KOPT-K1 (cell line): Measurements from ENCODE around the gene ADAR.
A peak's percentile ranks its signal among the peaks of the same experiment; 100 is the strongest.

Source experiments
- H3K27ac ChIP-seq: fragments of 200-600 bp; sonication (generic); 2 replicates; pipeline ENCODE4 v1.5.1; 2016; ENCODE audit warnings: antibody characterized with exemption, mild to moderate bottlenecking, low read depth, low read length; ENCODE audit not compliant: poor library complexity, severe bottlenecking
- H3K36me3 ChIP-seq: fragments of 200-600 bp; sonication (generic); 2 replicates; pipeline ENCODE4 v1.5.1; 2017; ENCODE audit warnings: antibody characterized with exemption, mild to moderate bottlenecking, low read length, moderate library complexity; ENCODE audit not compliant: insufficient read depth
- H3K9me3 ChIP-seq: fragments of 200-600 bp; sonication (generic); 2 replicates; pipeline ENCODE4 v1.5.1; 2017; ENCODE audit warnings: antibody characterized with exemption, low read length, mild to moderate bottlenecking; ENCODE audit not compliant: insufficient read depth, poor library complexity, severe bottlenecking

Gene ADAR

DNA sequence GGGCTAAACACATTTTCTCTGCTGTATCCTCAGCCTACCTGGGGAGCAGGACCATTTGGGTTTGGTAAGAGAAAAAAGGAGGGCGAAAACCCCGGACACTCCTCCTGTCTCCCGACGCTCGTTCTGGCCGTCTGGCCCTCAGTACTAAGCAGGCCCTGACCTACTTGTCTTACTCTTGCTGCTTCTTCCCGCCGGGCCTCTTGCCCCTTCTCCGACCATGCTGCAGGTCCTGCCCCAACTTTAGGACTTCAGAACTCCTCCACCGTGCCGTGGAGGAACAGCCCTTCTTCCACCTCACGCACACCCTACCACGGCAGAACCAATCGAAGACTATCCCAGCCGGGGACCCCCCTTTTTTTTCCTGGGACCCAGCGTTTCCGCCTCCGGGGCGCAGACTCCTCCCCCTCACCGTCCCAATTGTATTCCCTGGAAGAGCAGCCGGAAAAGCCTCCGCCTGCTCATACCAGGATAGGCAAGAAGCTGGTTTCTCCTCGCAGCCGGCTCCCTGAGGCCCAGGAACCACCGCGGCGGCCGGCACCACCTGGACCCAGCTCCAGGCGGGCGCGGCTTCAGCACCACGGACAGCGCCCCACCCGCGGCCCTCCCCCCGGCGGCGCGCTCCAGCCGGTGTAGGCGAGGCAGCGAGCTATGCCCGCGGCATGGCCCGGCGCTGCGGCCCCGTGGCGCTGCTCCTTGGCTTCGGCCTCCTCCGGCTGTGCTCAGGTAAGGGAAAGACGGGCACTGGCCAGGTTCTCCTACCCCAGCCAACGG, 40.4 kb downstream of the ADAR start, which contains the start of gene CHRNB2:
Gene CHRNB2 (plus strand): TSS at position 393 of the 771 bp plus-strand sequence. CDS start 267 bp downstream, at position 660.
- Histone ChIP-seq H3K9me3 (no peaks in the 10 kb centered on the region), H3K27ac (no peak within 1 kb of the TSS), H3K36me3 (no peaks in the 10 kb centered on the region)

- Histone ChIP-seq H3K9me3 (no peaks in the 10 kb centered on the region), H3K36me3 (no peaks in the 10 kb centered on the region), H3K27ac (no peak overlapping the region)
These were observed 42.1 kb downstream of the ADAR start for GRCh38 chr1:154565876-154566275.

GRCh38 chr1:154559466-154560044, 48.4 kb downstream of the ADAR start:
- no peaks in the 10 kb centered on the region for H3K9me3 ChIP-seq
- peak overlapping the region; percentile 74 for H3K27ac ChIP-seq
- H3K36me3 ChIP-seq, result peaks cover 21% of the 10 kb centered on the region

DNA sequence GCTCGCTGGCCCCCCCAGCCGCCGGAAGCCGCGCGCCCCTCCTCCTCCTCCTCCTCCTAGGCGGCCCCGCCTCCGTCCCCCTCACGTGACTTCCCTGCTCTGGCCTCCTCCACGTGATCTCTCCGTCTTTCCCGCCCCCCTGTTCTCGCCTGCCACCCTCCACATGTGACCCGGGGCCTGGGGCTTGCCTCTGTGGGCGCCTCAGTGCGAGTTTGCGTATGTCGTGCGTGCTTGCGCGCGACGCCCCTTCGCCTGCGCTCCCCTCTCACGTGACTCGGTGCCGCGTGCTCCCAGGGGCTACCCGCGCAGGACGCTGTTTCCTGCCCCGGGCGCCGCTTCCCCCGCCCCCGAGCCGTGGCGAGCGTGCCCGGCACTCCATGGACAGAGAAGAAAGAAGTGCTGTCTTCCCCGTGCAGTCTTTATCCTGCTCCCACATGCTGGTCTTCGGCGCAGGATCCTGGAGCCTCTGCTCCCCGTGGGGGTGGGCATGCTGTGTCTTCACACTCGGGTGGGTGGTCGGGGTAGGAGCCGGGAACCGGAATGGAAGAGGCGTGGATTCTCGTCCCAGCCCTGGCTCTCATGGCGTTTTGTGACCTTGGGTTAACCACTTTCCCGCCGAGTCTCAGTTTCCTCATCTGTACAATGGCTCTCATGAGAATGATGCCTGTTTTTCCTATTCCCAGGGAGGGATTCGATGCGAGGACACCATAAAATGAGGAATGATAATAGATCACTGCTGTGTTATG, 49.1 kb downstream of the ADAR start:
- no peaks in the 10 kb centered on the region for H3K9me3 ChIP-seq
- peaks cover 28% of the 10 kb centered on the region for H3K36me3 ChIP-seq
- H3K27ac ChIP-seq, result peak overlapping the region; percentile 74

GRCh38 chr1:154557939-154558719, 49.9 kb downstream of the ADAR start, which contains the start of gene UBE2Q1:
Gene UBE2Q1 (minus strand): TSS chr1:154558662. CDS start chr1:154558553, 109 bp downstream.
- Histone ChIP-seq H3K27ac (peak within 1 kb of the TSS; percentile 74), H3K9me3 (no peaks in the 10 kb centered on the region), H3K36me3 (peaks cover 35% of the 10 kb centered on the region)

GRCh38 chr1:154557248-154557938, 50.6 kb downstream of the ADAR start:
- Histone ChIP-seq H3K27ac (peak overlapping the region; percentile 74), H3K9me3 (no peaks in the 10 kb centered on the region), H3K36me3 (peaks cover 43% of the 10 kb centered on the region)

GRCh38 chr1:154556422-154556821, 51.6 kb downstream of the ADAR start:
- peaks cover 52% of the 10 kb centered on the region for H3K36me3 ChIP-seq
- H3K9me3 ChIP-seq, result no peaks in the 10 kb centered on the region
- no peak overlapping the region for H3K27ac ChIP-seq

DNA sequence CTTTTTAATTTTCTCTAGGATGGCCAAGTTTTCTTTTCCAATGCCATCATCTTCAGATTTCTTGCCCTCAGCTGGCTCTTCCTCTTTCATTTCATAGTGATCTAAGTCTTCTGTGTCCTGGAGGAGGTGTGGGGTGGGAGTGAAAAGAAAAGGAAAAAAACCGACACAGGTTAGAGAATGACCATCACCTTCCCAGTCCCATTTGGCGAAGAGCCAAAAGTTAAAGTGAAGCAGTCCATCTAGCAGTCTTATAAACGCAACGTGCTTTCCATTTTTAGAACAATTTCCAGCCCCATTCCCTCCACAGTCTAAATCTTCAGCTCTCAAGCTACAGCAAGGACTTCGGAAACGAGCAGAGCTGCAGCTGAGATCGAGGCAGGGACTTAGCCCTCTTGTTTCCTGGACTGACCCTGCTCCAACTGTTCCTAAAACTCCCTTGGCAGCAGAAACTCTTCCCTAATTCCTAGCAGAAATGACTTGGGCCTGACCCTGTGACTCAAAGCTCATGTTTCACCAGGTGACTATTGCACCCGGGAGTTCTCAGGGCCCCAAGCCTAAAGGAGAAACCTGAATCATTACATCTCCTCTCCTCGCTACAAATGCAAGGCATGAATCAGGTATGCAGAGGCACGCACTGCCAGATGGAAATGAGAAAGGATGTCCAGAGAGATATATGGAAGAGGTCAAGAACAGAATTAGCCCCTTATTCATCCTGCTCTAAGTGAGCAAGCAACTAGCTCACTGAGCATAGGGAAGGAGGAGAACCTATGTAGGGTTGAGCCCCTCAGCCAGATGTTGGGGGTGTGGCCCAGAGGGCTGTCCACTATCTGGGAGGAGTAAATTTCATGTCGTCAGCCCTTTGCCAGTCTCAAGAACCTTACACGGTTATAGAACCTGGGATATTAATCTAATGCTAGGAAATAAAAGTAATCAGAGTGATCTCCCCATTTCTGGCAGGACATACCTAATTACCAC, 54.6 kb downstream of the ADAR start:
- no peak overlapping the region for H3K27ac ChIP-seq
- H3K9me3 ChIP-seq, result no peaks in the 10 kb centered on the region
- peaks cover 82% of the 10 kb centered on the region for H3K36me3 ChIP-seq

DNA sequence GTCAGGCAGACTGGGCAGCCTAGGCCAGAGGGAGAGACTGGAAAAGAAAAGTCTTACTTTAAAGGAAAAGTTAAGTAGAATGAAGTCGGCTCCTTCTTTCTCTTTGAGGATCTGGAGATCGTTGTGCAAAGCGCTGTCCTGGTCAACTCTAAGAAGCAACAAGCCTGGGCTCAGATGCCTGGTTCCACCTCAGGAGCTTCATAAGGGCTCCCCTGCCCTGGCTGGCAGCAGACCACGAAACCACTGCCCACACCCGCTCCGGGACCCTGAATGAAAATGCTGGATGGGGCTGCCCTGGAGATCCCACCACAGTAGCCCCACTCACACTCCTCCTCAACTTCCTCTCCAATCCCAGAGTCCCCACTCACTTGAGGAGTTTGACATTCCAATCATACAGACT, 56.0 kb downstream of the ADAR start:
- H3K27ac ChIP-seq, result no peak overlapping the region
- no peaks in the 10 kb centered on the region for H3K9me3 ChIP-seq
- H3K36me3 ChIP-seq, result peaks cover 87% of the 10 kb centered on the region

DNA sequence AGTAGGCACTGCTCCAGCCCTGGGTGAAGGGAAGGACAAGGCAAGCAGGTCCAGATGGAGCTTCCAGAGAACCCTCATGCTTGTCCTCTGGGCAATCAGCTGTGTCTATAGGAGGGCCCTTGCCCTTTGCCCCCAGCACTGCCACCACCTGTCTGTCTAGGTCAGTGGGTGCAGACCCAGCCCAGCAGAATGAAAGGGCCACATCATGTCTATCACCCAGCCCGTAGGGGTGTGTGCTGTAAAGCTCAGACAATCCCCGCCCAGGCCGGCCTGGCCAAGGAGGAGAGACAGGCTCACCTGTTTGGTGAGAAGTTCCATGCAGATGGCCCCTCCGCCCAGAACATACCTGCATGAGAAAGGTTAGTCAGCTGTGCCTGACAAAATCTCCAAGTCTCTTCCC, 56.5 kb downstream of the ADAR start:
- H3K9me3 ChIP-seq, result no peaks in the 10 kb centered on the region
- peaks cover 85% of the 10 kb centered on the region for H3K36me3 ChIP-seq
- no peak overlapping the region for H3K27ac ChIP-seq

- Histone ChIP-seq H3K27ac (no peak overlapping the region), H3K36me3 (peaks cover 77% of the 10 kb centered on the region), H3K9me3 (no peaks in the 10 kb centered on the region)
These were observed 57.3 kb downstream of the ADAR start for GRCh38 chr1:154550657-154551056.

- no peaks in the 10 kb centered on the region for H3K9me3 ChIP-seq
- peaks cover 71% of the 10 kb centered on the region for H3K36me3 ChIP-seq
- H3K27ac ChIP-seq, result no peak overlapping the region
These were observed 57.9 kb downstream of the ADAR start for GRCh38 chr1:154550070-154550469.

DNA sequence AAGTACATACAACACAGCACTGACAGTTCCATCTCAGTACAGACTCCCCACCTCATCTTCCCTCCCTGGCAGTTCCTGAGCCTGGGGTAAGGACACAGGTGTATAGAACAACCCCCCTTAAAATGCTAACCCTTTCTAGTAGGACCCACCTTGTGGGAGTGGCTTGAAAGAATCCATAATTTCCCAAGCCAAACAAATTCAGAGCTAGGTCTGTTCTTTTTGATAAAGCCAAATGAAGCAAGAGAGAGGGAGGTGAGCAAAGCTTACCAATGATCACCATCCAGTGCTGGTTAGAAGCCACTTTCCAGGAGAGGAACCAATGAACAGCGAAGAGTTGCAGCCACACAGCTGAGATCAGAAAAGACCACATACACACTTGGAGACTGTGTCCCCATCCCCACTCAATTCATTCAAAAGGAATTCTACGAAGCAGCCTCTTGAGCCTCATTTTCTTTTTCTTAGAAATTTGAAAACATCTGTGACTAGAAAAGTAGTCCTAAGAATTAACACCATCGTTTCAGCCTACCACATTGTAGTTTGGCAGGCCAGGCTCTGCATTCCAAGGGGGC, 58.7 kb downstream of the ADAR start:
- H3K9me3 ChIP-seq, result no peaks in the 10 kb centered on the region
- peaks cover 63% of the 10 kb centered on the region for H3K36me3 ChIP-seq
- no peak overlapping the region for H3K27ac ChIP-seq
